Measurements from ENCODE around the gene OR10A6.

The OR10A6 gene, protein sequence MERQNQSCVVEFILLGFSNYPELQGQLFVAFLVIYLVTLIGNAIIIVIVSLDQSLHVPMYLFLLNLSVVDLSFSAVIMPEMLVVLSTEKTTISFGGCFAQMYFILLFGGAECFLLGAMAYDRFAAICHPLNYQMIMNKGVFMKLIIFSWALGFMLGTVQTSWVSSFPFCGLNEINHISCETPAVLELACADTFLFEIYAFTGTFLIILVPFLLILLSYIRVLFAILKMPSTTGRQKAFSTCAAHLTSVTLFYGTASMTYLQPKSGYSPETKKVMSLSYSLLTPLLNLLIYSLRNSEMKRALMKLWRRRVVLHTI

DNA sequence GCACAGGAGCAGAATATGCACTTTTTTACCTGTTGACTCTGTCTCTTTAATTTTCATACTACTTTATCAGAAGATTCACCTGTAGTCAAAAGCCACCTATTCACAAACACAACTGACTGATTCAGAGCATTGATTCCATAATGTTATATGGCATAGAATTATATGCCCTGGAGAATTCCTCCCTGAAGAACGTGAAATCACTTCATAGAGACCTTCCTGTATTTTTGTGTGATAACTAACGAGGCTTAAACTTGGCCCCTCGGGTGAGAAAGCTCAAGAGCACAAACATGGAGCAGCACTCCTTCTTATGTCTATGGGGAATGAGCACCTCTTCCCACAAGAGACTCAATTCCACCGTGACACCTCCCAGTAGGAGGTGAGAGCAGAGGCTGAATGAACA, at the start of gene OR10A6:
TSS of gene OR10A6 (minus strand) at position 101 of the 400 bp plus-strand sequence. CDS start 2,606 bp downstream, outside the sequence.
- no peak for DNase-seq

DNA sequence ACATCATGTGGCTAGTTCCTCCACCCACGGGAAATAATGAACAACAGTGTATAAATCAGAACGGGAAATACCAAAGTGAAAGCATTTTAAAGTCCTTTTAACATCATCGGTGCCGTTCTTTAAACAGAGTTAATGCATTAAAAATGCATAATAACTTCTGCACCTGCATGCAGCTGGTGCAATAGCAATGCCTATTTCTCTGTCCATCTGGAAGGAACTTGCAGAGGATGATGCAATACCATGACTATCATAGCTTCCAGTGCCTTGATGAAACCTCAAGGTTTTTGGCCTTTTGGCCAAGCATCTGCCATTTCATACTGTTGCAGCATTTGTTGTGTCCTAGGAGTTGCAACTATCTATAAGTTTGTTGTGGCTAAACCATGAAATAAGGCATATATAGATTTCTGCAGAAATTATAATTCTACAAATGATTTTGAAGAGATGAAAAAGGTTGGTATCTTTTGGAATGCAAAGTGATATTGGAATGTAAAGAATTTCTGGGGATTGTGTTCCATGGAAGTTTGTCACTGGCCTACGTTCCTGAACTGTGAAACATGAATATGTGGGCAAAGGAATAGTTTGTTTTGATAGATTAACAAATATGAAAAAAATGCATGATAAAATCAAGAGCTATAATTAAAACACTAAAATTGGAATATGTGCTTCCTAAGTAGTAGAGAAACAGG, 46.3 kb upstream of the OR10A6 start:
- no peak for DNase-seq

DNA sequence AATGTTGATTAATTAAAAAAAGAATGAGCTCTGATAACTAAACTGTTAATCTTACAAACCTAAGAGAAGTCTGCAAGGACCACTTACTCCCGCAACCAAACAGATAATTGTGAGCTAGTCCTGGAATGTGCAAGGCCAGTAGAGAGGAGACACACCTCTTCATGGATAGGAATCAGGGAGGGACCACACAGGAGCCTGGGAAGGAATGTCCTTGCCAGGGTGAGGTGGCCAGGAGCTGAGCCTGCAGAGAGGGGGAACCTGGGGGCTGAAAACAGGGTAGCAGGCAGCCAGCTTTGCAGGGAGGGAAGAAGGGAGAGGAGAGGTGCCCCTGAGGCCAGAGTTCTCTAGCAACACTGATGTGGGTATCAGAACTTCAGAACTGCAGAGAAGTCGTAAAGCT, 43.6 kb upstream of the OR10A6 start:
- DNase-seq, result no peak

DNA sequence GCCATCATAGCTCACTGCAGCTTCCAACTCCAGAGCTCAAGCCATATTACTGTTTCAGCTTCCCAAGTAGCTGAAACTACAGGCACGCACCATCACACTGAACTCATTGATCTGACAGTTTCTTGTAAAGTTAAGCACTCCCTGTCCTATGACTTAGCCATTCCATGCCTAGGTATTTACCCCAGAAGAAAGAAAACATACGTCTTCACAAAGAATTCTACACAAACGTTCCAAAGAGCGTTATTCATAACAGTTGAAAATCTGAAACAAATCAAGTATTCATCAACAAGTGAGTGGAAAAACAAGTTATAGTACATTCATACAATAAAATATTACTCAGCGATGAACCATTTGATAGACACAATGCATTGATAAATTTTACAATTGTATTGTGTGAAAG, 41.9 kb upstream of the OR10A6 start:
- DNase-seq, result no peak

DNA sequence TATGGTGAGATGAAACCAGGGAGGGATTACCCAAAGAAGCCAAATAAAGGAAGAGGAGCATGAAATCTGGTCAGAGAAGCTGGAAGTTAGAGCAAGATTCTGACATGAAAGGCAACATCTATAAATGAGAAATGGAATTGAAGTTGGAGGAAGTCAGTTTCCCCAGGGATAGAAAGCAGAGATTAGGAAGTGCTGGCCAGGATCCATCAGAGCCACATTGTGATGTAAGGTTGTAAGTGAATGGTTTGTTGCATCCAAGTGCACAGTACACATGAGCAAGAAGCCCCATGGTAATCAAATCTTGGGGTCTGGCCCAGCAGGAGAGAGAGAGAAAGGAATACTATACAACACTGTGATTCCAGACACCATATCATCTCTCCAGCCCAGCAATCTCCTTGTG, 40.8 kb upstream of the OR10A6 start:
- no peak for DNase-seq

DNA sequence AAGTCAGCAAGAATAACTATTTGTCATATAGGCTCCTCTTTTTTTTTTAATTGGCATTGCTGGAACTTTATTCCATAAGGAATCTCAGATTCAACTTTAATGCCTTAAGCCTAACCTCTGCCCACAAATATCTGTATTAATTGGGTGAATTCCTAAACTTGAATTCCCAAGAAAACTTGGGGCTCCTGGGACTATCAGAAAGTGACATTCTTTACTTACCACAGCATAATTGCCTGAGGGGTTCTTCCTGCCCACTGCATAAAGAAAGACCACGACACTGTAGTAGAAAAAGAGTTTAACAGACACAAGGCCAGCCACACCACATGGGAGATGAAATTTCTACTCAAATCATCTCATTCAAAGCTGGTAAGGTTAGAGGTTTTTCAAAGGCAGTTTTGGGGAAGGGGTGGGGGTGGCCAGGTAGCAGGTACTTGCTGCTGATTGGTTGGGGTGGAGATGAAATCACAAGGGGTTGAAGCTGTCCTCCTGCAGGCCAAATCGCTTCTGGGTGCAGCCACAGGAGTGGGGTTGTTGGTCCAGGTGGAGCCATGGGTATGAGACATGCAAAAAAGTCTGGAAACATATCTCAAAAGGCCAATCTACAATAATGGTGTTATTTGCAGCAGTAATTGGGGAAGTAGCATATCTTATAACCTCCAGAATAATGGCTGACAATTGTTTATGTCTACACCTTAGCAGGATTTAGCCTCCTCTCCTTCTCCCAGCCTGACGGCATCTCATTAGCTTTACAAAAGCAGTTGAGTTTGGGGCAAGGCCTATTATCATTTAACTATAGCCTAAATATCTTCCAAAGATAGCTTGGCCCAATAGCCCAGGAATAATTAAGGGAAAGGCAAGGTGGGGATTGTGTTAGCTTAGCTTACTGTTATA, 38.9 kb upstream of the OR10A6 start:
- no peak for DNase-seq

DNA sequence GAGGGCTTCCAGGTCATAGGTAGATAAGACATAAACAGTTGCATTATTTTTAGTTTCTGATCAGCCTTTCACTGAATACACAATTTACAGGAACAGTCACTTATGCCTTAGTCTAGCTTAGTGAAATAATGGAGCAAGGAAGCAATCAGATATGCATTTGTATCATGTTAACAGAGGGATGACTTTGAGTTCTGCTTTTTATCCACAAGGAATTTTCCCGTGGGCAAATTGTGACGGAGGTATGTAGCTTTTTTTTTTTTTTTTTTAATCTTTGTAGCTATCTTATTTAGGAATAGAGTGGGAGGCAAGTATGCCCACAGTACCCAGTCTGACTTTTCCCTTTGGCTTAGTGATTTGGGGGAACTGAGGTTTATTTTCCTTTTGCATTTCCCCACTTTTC, 37.6 kb upstream of the OR10A6 start:
- no peak for DNase-seq

DNA sequence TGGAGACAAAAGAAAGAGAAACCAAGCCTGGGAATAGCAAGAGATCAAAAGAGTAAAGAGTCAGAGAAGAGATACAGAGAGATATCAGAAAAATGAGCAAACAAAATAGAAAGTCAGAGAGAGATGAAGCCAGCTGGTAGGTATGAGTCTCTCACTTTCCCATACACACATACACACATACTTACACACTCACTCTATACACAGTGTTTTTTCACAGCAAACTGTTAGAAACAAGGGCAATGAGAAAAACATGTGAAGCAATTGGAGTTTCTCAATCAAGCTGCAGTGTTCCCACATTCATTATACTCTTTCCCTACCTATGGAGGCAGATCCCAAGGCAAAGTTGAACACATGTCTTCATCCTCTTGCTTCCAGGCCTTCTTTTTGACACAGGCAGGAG, 36.8 kb upstream of the OR10A6 start:
- no peak for DNase-seq

DNA sequence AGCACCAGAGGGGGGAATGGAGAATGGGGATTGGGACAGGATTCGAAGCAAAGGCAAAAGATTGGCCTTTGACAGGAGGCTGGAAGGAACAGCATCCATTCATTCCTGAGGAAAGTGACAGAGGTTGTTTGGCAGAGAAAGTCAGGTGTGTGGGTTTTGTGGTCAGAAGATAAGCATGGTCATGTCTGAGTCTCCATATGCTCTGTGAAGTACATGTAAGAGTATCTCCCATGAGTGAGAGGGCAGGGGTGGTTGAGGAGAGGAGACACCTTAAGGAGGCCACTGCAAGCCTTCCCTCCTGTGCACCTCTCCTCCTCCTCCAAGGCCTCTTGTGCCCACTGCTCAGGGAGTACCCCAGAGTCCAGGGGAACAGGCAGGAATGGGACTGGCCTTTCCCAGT, 36.0 kb upstream of the OR10A6 start:
- no peak for DNase-seq

DNA sequence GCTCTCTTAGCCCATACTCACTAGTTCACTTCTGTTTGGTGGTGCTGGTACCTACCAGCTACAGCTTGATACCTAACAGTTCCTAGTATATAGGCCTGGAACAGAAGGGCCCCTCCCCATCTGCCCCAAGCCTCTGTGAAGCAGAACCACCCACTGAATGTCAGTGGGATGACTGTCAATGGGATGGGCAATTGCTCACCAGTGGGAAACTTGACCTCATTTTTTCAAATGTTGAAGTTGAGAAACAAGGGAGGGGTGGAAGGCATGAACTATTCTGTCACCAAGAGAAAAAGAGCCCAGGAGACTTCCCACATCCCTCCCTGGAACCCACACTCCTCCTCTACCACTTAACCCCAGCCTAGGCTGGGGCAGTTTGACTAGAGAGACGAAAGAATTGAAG, 34.3 kb upstream of the OR10A6 start, which contains the start of gene NLRP10:
TSS of gene NLRP10 (minus strand) at position 62 of the 400 bp plus-strand sequence. CDS start 1,952 bp downstream, outside the sequence.
- DNase-seq, result no peak

DNA sequence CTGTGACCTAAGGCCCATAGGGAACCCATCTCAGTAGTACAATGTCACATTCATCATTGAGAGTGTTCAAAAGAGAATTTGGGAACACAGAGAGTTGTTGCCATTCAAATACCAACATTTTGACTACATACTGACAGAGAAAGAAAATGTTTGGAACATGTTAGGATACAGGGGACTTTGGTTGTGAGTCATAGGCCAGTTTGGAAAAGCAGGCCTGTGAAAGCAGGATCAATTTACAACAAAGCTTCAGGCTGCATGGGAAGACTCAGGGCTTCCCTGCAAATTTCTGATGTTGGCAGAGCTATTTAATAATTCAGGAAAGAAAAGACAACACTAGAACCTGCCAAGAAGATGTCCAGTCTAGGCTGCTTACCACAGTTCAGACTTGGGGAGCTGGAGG, 33.8 kb upstream of the OR10A6 start:
- no peak for DNase-seq

DNA sequence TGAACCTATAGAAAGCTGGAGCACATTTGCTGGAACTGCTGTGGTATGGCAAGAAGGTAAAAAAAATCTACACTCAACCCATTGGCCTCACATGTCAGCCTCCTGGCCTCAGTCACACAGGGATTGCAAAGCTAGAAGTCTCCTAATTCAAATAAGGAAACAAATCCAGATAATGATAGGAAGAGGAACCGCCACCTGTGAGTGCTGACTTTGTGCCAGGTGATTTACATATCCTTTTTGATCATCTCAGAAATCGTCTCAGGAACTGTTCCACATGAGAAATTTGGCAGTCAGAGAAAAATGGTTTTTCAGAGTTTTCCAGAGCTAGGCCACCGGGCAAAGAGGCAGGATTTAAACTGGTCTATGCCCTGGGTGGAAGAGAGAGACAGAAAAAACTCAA, 33.2 kb upstream of the OR10A6 start:
- no peak for DNase-seq

DNA sequence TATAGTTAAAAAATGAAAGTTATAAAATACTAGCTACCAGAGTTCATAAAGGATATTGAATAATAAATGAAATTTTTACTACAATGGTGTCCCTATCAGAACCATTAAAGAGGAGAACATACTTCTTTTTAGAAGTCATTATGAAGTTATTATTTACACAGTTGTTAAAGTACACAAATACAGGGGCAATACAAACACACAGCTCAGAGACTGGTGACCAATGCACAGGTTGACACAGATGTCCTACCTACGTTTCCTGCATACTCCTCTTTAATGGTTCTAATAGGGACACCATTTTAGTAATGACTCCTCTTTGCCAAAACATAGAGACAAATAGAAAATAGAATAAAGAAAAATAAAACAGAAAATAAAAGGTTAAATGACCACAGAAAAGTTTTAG, 24.1 kb upstream of the OR10A6 start:
- no peak for DNase-seq

DNA sequence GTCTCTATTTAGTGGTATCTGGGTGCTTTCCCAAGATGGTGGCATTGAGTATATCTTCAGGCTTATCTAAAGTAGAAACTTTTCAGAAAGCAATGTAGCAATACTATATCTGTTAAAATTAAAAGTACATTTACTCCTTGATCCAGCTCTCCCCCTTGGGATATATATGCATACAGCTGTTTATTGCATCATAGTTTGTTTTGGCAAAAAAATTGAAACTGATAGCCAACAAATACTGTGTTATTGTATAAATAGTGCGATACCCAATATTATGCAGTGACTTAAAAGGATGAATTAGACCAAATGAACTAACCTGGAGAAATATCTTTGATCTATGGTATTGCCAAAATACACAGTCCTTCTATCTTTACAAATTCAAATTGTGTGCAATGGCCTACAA, 18.9 kb upstream of the OR10A6 start:
- no peak for DNase-seq

DNA sequence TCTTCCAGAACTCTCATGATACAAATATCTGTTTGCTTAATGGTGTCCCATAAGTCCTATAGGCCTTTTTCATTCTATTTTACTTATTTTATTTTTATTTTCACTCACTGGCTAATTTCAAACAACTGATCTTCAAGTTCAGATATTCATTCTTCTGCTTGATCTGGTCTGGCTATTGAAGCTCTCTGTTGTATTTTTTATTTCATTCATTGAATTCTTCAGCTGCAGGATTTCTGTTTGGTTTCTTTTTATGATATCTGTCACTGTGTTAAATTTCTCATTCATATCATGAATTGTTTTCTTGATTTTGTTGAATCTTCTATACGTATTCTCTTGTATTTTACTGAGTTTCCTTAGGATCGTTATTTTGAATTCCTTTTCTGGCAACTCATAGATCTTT, 13.1 kb upstream of the OR10A6 start:
- DNase-seq, result no peak

DNA sequence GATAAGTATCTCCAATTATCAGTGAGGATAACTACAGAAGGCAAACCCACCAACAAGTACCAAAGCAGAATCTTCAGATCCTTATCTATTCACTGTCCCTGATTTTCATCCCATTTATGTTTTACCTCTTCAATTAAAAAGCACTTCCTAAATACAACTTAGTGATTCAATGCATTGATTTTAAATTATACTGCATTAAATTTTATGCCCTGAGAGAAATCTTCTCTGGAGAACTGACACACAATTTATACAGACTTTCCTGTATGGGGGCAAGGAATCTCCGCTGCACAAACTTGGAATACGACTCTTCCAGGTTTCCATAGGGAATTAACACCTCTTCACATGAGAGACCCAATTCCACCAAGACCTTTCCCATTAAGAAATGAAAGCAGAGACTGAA, 10.5 kb upstream of the OR10A6 start, which contains the start of gene OR10A3:
TSS of gene OR10A3 (minus strand) at position 101 of the 400 bp plus-strand sequence. CDS start 2,188 bp downstream, outside the sequence.
- no peak for DNase-seq

DNA sequence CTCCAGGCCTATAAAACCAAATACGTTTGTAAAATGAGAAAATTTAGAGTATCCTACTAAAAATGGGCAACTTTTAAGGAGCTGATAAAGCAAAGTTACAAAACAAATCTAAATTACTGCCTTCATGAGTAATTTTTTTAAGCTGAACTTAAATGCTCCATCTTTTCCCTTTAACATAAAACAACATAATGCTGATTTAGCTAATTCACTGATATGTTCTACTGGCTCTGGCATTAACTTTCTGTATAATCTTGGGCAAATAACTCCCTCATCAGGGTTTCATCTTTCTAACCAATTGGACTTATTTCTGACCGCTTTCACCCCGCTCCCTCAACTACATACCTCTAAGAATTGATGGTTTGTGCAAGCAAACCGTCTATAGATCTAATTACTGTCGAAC, 10.1 kb upstream of the OR10A6 start:
- DNase-seq, result no peak

DNA sequence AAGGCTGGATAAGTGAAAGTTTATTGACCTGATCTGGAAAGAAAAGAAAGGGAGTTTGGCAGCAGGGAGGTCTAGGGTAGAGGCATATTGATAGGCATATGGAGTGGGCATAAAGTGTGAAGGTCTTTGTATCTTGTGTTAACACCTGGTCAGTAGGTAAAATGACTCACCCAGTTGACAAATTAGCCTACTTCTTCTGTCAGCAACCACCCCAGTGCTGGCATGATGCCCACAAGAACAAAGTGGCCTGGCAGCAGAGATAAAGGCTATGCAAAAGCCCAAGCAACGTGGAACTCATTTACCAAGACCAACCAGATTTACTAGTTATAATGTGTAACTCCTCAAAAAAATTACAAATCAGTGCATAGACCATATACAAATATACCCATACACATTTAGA, 5.5 kb upstream of the OR10A6 start:
- DNase-seq, result no peak

DNA sequence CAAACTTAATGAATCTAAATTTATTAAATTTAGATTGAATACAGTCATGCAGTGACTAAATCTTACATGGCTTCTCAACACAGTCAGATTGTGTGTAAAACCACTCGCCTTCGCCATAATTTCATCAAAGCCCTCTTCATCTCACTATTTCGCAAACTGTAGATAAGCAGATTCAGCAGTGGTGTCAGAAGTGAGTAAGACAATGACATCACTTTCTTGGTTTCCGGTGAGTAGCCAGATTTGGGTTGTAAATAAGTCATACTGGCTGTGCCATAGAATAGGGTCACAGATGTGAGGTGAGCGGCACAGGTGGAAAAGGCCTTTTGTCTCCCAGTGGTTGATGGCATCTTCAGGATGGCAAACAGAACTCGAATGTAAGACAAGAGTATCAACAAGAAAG, 3.4 kb downstream of the OR10A6 start:
- no peak for DNase-seq

DNA sequence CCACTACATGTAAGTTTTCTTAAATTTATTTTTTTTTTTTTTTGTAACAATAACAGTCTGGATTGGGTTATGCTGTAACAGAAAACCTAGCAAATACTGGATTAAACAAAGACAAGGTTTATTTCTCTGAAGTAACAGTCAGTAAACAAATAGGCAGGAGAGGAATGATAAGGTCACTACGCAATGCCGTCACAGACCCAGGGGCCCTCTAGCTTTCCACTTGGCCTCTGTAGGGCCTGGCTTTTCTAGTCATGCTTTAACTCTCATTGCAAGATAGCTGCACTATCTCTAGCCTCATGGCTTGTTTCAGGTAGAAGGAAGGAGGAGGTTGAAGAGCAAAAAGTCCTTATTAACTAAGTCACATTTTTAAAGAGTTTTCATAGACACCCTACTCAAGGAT, 6.5 kb downstream of the OR10A6 start:
- DNase-seq, result no peak

DNA sequence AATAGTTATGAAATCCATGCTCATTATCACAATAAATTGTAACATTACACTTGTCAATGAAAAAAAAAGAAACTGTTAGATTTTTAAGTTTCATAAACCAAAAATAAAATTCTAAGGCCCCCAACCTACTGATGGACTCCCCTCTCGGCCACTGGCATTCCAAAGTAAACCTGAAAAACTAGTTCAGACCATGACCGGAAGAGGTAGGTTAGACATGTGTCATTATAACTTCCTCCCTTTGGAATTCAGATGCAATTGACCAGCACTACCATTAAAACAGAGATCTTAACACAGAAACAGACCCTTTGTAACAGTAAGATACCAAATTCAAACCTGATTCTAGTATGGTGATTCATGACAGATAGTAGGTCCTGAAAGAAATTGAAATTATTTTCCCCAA, 12.9 kb downstream of the OR10A6 start:
- DNase-seq, result no peak

DNA sequence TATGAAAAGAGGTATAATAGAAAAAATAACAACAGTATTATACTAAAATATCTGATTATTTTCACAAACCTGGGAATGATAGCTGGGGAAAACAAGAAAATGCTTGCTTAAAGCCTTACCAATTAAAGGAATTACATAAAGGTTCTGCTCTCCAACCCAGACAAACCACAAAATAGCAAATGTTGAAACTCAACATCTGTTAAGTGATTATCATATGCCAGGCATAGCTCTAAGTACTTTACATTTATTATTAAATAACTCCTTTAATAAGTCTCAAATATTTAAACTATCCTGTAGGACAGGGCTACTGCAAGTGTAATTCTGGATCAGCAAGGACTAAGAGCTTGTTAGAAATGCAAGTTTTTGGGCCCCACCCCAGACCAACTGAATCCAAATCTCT, 20.1 kb downstream of the OR10A6 start:
- no peak for DNase-seq

DNA sequence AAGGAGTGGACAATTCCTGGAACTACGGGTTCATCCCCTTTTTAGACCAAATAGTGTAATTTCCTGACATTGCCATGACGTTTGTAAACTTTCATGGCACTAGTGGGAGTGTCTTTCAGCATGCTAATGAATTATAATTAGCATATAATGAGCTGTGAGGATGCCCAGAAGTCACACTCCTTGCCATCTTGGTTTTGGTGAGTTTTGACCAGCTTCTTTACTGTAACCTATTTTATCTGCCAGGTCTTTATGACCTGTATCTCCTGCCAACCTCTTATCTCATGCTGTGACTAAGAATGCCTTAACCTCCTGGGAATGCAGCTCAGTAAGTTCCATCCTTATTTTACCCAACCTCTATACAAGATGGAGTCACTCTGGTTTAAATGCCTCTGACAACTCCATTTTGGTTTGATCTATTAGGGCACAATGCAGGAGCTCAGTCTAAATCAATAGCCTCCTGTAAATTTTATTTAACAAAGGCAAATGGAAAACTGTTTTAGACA, 20.7 kb downstream of the OR10A6 start:
- no peak for DNase-seq

Measured in CD4-positive, alpha-beta T cell treated with Interleukin-17A for 1 hour (primary cell).